GM19463 (cell line): Measurements from ENCODE around the gene KXD1.
A peak's percentile ranks its signal among the peaks of the same experiment; 100 is the strongest.
"Not testable (repeated sequence)": the region's sequence is repeated elsewhere in the genome, so short reads cannot be mapped to it uniquely, and the experiment has no call there.

Experiments used
- ATAC-seq: cut with Tn5 transposase; IDR thresholded peaks from one replicate; pipeline ENCODE4 v1.9.1; 2021; ENCODE audit warnings: mild to moderate bottlenecking, moderate library complexity; ENCODE audit not compliant: unreplicated experiment

The KXD1 gene

DNA sequence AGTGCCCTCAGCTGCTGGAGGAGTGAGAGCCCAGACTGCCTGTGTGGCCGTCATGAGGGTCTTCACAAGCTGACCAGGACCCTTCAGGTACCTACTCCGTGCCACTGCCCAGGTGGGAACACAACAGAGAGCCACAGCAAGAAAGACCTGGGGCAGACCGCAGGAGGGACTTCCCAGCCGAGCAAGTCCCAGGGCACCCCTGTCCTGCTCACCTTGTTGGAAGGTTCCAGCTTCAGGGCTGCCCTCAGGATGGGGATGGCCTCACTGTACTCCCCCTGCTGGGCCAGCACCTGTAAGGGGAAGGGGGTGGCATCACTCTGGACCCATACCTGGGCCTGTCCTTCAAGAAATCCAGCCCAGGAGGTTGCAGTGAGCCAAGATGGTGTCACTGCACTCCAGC, 24.6 kb upstream of the KXD1 start:
- ATAC-seq, result no peak

DNA sequence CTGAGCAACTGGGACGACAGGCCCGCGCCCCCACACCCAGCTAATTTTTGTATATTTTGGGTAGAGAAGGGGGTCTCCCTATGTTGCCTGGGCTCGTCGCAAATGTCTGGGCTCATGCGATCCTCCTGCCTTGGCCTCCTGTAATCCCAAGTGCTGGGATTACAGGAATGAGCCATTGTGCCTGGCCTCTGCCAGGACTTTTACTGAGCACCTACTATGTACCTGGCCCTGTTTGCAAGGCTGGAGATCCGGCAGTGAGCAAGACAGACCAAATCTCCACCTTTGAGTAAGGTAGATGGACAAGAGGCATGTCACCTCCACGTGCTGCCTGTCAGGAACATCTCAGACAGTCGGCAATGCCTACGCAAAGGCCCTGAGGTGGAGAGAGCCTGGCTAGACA, 21.2 kb upstream of the KXD1 start:
- ATAC-seq, result no peak

DNA sequence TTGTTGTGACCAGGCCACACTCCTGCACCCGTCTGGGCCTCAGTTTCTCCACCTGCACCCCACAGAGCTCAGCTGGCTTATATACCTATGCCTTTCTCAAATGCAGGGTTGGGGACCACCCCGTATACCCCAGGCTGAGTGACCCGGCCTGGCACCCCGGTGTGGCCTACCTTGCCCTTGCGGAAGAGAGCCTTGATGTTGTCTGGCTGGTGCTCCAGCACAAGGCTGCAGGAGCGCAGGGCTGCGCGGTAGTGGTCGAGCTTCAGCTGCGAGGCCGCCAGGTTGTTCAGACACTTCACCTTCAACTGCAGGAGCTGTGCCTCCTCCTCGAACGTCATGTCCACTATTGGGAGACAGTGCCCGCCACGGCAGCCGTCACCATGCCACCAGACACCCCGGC, 20.2 kb upstream of the KXD1 start:
- no peak for ATAC-seq

DNA sequence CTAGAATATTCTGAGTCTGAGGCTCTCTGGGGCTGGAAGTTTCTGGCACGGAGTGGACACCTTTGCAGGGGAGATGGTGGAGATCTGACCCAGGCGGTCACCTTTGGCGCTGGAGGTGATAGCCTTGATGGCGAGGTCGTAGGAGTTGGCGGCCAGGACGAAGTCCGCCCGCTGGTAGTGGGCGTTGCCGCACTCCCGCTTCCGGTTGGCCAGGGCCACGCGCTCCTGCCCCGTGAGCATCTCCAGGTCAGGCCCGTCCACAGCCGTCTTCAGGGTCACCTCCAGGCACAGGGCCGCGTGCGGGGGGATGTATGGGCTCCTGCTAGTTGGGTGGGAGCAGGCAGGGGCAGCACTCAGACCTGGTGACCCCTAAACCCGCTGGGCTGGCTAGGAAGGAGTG, 19.6 kb upstream of the KXD1 start:
- ATAC-seq, result no peak

DNA sequence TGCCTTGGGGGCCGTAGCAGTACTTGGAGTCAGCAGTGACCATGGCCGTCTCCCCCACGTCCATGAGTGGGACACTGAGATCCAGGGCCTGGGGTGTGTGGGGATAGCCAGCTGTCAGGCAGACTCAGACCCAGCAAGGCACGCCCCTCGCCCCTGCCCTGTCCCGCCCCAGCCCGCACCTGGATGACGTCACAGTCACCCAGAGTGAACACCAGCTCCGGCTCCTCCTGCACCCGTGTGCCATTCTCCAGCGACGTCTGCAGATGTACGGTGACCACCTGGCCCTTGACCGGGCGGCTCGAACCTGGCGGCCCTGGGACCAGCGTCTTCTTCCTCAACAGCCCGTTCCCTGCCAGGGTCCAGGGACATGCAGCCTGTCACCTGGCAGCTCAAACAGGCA, 18.3 kb upstream of the KXD1 start:
- ATAC-seq, result no peak

DNA sequence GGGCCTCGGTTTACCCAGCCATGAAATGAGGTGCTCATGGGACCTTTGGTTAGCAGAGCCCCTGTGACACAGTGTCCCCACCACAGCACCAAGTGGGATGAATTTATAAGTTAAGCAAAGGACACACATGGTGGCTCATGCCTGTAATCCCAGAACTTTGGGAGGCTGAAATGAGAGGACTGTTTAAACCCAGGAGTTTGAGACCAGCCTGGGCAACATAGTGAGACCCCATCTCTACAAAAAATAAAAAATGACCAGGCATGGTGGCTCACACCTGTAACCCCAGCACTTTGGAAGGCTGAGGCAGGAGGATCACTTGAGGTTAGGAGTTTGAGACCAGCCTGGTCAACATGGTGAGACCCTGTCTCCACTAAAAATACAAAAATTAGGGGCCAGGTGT, 17.5 kb upstream of the KXD1 start:
- not testable (repeated sequence) for ATAC-seq

DNA sequence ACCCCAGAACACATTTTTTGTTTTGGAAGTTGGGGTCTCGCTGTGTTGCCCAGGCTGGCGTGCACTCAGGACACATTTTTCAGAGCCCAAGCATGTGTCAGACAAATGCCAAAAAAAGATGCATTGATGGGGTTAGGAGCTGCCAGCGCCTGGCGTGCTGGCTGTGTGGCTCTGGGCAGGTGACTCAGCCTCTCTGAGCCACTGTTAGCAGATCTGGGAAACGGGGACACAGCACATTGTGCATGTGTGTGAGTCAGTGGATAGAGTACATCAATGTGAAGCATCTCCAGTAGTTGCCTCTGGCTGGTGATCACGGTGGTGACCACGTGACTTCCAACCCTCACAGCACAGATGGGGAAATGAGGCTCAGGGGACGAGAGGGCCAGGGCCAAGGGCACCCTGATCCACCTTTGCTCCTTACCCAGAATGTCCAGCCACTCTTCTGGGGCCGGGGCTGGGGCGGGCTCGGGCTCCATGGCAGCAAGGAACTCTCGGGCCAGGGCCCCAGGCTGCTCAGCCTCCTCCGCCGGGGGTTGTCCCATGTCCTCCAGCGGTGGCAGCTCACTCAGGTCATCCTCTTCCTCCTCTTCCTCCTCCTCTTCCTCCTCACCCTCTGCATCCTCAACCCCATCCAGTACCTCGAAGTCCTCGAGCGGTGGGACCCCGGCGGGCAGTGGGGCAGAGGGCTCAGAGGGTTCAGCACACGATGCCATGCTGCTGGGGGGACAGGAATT, 16.2 kb upstream of the KXD1 start:
- ATAC-seq, result no peak

DNA sequence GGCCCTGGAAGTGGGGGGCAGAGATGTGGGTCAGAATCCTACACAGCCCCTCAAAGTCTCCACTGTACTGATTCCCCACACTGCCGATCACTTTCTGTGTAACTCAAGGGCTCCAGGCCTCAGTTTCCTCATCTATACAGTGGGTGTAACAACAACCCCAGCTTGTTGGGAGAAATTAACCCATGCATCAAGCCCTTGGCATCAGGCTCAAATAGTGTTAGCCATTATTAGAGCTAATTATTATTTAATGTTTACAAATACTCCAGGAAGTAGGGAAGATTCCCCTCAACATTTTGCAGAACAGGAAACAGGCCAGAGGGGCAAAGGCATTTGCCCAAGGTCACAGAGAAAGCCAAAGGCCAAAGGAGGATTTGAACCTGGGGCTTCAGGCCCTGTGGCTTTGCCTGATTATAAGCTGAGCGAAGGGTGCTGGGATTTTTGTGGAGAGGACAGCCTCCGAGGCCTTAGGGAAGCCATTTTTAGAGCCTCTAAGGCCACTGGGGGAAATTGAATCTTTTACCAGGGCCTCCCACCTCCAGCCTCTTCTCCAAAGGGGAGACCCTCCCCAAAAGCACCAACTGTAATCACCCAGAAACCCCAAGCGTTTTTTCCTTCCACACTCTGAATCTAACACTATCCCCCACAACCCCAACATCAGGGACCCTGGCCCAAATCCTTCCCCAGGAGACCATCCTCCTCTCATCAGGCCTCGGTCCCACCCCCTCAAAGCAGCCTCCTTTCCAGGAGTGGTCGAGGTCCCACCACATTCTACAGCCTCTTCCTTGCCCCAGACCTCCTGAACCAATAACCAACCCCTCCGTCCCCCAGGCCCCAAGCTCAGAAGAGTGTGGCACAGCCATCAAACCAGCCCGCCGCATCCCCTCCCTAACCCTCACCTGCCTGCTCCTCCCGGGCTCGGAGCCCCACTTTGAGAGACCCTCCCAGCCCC, 15.4 kb upstream of the KXD1 start:
- ATAC-seq, result no peak

DNA sequence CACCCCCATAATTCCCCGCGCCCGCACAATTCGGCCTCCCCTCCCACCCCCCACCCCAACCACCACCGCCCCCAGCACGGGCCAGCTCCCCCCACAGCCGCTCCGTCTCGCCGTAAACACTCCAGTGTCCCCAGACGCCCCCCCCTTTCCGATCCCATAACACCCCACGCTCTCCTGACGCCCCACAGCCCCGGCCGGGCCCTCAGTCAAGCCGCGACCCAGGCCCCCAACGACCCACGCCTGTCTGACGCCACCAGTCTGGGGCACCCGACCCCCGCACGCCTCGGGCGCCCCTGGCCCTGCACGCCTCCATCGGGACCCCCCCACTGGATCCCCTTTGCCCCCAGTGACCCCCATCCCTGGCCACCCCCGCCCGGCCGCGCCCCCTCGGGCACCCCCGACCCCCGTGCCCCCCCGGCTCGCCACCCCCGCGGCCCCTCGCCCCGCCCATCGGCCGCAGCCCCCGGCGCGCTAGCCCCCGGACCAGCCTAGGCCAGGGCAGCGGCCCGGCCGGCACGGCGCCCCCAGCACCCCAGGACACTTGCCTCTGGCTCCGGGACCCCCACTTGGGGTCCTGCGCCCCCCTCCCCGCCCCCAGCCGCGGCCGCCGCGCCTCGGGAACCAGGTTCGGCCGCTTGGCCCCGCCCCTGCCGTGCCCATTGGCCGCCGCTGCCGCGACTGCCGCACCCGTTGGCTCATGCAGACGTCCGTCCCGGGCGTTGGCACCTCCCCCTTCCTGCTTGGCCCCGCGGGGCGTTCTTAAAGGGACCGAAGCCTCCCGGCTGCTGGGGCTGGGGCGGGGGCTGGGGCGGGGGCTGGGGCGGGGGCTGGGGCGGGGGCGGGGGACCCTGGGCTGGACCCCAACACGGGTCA, 14.5 kb upstream of the KXD1 start, which contains the start of gene FKBP8:
FKBP8 (minus strand) TSS at position 633 of the 873 bp plus-strand sequence. CDS start 1,603 bp downstream, outside the sequence.
- ATAC-seq, result peak; percentile 98

DNA sequence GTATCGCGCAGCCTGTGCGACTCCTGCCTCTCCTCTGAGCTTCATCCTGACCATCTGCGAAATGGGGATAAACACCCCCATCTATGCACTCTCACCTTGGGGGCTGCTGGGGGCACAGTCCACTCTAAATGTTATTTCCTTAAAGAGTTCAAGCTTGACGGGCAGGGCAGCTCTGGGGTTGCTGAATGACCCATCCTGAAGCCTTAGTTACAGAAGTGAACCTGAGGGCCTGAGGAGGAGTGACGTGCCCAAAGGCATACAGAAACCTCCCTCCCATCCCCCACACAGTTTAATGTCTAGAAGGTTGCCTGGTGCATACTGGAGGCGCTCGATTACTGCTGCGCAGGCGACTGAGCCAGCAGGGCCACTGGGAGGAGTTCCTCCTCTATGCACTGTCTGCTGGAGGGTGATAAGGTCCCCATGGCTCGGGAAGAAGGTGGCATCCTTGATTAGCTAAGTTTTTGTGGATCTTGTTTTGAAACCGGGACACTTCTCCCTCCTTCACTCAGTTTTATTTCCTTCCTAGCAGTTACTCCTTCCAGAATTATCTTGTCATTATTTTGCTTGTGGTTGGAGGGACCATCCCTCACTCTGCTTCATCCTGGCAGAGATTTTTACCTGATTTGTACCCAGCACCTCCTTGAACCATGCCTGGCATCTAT, 13.7 kb upstream of the KXD1 start:
- ATAC-seq, result peak; percentile 50

DNA sequence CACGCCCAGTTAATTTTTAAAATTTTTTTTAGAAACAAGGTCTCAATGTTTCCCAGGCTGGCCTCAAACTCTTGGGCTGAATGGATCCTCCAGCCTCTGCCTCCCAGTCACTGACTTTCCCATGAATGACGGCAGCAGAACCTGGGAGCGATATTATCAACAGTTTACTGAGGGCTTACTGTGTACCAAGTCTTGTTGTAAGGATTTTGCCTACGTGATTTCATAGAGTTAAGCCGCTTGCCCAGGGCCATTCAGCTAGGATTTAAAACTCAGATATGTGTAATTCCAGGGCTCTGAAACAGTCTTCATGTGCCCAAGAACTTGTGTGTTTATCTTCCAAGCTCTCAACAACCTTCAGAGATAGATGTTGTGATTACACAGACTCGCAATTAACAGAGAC, 6.0 kb upstream of the KXD1 start:
- no peak for ATAC-seq

DNA sequence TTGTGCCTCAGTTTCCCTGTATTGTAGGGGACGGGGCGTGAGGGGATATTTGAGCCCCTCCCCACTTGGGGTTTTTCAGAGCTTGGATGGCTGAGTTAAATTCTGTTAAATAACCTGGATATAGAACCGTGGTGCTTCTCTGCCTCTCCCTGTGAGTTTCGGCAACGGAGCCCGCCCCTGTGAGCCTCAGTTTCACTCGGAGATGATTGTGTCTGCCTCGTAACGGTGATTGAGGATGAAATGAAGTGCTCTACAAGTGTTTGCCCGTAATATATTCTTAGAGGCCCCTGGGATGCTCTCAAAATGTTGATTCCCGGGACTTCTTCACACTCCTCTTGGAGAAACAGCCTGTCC, 509 bp downstream of the KXD1 start:
- ATAC-seq, result no peak

DNA sequence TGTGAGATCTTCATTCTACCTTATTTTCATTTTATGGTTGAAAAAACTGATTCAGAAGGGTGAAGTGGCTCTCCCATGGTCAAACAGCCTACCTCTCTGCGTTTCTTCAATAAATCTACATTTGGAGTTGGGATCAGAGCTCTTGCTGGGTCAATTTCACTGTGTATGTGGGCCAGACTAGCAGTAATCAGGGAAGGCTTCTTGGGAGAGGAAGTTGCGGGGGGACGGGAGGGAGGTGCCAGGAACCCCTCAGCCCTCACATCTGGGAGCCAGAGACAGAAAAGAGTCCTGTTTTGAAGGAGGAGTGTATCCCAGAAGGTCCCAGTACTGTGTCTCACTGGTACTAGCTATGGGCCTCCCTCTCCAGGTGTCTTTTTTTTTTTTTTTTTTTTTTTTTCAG, 934 bp downstream of the KXD1 start:
- no peak for ATAC-seq

DNA sequence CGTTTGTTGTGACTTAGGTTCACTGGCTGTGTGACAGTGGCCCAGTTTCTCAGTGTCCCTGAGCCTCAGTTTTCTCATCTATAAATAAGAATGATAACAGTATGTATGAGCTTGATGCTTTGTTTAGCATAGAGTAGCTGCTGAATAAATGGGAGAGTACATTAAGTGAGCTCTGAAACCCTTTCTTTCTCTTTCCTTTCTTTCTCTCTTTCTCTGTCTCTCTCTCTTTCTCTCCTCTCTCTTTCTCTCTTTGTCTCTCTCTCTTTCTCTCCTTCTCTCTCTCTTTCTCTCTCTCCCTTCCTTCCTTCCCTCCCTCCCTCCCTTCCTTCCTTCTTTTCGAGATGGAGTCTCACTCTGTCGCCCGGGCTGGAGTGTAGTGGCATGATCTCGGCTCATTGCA, 2.0 kb downstream of the KXD1 start:
- no peak for ATAC-seq

DNA sequence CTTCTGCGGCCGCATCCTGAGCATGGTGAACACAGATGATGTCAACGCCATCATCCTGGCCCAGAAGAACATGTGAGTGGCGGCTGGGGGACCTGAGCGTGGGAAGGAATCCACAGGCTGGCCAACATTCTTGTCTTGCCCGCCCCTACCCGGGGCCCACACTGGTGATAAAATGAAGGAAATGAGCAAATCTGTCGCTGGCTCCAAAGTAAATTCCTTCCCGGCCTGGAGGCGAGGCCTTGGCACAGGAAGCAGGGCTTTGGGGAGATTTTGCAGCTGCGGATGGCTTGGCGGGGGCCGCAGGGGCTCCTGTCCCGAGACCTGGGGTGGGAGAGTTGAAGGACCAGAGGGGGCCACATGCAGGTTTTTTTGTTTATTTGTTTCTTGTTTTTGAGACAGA, 4.4 kb downstream of the KXD1 start:
- no peak for ATAC-seq

DNA sequence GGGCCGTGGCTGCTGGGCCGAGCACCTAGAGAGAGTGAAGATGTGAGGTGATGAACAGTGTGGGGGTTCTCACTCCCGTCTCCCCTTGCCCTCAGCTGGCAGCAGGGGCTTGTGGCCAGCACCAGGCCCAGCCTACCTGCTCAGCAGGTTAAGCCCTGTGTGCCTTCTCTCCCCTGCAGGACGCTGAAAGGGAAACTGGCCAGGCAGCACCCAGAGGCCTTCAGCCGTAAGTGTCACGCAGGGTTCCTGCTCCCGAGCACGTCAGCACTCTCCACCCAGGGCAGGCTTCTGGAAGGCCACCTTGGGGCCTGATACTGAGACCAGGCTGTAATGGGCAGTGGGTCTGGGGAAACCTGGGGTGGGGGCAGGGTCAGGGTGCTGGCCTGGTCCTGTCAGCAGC, 9.3 kb downstream of the KXD1 start:
- ATAC-seq, result no peak

DNA sequence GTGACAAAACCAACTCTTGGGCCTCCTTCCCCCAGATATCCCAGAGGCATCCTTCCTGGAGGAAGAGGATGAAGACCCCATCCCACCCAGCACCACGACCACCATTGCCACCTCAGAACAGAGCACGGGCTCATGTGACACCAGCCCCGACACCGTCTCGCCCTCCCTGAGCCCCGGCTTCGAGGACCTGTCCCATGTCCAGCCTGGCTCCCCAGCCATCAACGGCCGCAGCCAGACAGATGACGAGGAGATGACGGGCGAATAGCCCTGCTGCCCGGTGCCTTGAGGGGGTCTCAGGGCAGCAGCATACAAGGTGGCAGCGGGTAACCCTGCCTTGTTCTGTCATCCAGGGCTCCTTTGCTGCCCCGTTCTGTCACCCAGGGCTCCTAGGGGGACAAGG, 10.7 kb downstream of the KXD1 start:
- no peak for ATAC-seq

DNA sequence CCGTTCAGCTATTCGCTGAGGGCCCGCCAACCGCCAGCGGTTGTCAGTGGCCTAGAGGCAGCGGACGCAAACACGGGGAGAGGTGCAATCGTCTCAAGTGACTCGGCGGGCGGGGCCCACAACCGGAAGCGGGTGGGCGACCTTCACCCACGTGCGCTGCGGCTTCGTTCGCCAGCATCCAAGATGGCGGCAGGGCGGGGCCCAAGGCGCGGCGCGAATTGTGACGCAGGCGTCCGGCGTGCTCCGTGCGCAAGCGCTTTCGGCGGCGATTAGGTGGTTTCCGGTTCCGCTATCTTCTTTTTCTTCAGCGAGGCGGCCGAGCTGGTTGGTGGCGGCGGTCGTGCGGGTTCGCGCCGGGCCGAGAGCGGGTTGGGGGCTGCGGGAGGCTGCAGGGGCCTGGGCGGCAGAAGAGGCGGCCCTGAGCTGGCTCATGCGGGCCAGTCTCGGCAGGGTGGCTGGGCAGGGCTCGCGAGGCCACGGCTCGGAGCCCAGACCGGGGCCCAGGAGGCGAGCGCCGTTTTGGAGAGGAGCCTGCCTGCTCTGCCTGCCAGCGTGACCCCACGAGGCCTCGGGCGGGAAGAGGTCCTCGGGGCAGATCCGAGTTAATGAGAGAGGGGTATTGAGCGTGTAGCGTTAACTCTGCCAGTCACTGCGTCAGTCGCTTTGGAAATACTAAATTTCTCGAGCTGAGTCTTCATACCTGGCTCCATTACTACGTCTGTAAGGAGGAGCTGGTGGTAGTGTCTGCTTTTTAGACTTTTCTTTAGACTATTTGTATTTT, 14.1 kb downstream of the KXD1 start, which contains the start of gene UBA52:
UBA52 (plus strand) TSS at position 294 of the 781 bp plus-strand sequence. CDS start 1,444 bp downstream, outside the sequence.
- ATAC-seq, result peak; percentile 93

DNA sequence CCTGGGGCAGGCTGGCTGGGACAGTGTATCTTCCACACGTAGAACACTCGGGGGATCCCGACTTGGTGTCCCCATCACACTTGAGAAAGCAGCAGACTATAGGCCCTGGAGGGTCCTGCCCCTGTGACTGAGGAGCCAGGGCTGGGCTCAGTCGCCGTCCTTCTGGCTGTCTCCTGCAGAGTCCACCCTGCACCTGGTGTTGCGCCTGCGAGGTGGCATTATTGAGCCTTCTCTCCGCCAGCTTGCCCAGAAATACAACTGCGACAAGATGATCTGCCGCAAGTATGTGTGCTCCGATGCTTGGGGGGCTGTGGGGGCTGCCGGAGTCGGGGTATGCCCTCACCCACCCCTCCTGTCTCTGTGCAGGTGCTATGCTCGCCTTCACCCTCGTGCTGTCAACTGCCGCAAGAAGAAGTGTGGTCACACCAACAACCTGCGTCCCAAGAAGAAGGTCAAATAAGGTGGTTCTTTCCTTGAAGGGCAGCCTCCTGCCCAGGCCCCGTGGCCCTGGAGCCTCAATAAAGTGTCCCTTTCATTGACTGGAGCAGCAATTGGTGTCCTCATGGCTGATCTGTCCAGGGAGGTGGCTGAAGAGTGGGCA, 17.1 kb downstream of the KXD1 start:
- no peak for ATAC-seq
